Measurements from ENCODE around the gene PCSK1N. TPM values are rescaled to one million over a fixed set of nuclear protein-coding genes. Genes with fewer than 3 reads are reported as not detected.

PCSK1N gene
- total and polyA plus RNA-seq, 2 of the 13 experiments (the other 11 are each of a cell fraction or from before 2014, with no cell fraction given): 4.5 to 14.0 TPM

DNA sequence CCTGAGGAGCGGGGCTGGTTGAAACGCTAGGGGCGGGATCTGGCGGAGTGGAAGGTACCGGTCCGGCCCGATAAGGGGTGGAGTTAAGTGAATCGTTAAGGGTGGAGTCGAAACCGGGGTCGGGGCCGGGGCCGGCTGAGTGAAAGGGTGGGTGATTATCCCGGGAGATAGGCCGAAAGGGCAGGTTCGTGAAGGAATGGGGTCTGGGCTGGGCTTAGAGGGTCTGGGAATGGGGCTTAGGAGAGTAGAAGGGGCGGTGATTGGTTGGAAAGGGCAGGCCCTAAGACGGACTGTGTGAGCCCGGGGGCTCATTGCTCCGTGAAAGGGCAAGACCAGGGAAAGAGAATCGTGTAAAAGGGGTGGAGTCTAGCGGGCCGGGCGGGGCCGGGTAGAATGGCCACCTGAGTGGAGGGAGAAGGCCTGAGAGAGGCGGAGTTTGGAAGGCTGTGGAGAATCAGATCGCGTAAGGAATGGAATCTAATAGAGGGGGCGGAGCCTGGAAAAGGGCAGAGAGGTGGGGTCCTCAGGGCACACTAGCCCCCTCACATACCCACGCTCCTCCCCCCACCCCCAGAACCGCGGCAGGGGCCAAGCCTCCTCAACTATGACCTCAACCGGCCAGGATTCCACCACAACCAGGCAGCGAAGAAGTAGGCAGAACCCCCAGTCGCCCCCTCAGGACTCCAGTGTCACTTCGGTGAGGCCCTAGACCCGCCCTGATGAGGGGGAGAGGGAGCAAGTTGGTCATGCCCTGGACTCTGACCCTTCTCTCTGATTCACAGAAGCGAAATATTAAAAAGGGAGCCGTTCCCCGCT, 33.1 kb downstream of the PCSK1N start (continued):
- TF ChIP-seq, protein P1, sequence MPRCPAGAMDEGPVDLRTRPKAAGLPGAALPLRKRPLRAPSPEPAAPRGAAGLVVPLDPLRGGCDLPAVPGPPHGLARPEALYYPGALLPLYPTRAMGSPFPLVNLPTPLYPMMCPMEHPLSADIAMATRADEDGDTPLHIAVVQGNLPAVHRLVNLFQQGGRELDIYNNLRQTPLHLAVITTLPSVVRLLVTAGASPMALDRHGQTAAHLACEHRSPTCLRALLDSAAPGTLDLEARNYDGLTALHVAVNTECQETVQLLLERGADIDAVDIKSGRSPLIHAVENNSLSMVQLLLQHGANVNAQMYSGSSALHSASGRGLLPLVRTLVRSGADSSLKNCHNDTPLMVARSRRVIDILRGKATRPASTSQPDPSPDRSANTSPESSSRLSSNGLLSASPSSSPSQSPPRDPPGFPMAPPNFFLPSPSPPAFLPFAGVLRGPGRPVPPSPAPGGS (CRISPR knock-in tag; IDR thresholded peaks at IDR 0.05): no peak
- peak; percentile 65; the same call in 1 of the 2 replicates for TF ChIP-seq DMAP1 (CRISPR knock-in tag; IDR thresholded peaks at IDR 0.05)
- TF ChIP-seq MIER2 (CRISPR knock-in tag; IDR thresholded peaks at IDR 0.05): no peak
- TF ChIP-seq, protein P2, sequence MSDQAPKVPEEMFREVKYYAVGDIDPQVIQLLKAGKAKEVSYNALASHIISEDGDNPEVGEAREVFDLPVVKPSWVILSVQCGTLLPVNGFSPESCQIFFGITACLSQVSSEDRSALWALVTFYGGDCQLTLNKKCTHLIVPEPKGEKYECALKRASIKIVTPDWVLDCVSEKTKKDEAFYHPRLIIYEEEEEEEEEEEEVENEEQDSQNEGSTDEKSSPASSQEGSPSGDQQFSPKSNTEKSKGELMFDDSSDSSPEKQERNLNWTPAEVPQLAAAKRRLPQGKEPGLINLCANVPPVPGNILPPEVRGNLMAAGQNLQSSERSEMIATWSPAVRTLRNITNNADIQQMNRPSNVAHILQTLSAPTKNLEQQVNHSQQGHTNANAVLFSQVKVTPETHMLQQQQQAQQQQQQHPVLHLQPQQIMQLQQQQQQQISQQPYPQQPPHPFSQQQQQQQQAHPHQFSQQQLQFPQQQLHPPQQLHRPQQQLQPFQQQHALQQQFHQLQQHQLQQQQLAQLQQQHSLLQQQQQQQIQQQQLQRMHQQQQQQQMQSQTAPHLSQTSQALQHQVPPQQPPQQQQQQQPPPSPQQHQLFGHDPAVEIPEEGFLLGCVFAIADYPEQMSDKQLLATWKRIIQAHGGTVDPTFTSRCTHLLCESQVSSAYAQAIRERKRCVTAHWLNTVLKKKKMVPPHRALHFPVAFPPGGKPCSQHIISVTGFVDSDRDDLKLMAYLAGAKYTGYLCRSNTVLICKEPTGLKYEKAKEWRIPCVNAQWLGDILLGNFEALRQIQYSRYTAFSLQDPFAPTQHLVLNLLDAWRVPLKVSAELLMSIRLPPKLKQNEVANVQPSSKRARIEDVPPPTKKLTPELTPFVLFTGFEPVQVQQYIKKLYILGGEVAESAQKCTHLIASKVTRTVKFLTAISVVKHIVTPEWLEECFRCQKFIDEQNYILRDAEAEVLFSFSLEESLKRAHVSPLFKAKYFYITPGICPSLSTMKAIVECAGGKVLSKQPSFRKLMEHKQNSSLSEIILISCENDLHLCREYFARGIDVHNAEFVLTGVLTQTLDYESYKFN (CRISPR knock-in tag; conservative IDR thresholded peaks at IDR 0.05): 0 out of 2 replicates have a peak, but pooled peaks have one; percentile 26
- TF ChIP-seq POLR2G (IDR thresholded peaks at IDR 0.05; ENCODE audit: low read depth, low read length): peak; percentile 73
- 0 out of 2 replicates have a peak, but pooled peaks have one; percentile 23 for TF ChIP-seq ZNF160 (CRISPR knock-in tag; IDR thresholded peaks at IDR 0.05)
- TF ChIP-seq HNF4G (IDR thresholded peaks at IDR 0.05; ENCODE audit: borderline replicate concordance, low read depth, low read length): peak; percentile 3; the same call in 1 of the 2 replicates
- TF ChIP-seq HNF4G (CRISPR knock-in tag; IDR thresholded peaks at IDR 0.05; ENCODE audit: borderline replicate concordance, low read depth): no peak
- peak; percentile 9; the same call in 1 of the 2 replicates for TF ChIP-seq SAP130 (CRISPR knock-in tag; IDR thresholded peaks at IDR 0.05; ENCODE audit: low read depth)
- TF ChIP-seq PHF8 (CRISPR knock-in tag; IDR thresholded peaks at IDR 0.05): peak; percentile 59
- TF ChIP-seq, protein P3, sequence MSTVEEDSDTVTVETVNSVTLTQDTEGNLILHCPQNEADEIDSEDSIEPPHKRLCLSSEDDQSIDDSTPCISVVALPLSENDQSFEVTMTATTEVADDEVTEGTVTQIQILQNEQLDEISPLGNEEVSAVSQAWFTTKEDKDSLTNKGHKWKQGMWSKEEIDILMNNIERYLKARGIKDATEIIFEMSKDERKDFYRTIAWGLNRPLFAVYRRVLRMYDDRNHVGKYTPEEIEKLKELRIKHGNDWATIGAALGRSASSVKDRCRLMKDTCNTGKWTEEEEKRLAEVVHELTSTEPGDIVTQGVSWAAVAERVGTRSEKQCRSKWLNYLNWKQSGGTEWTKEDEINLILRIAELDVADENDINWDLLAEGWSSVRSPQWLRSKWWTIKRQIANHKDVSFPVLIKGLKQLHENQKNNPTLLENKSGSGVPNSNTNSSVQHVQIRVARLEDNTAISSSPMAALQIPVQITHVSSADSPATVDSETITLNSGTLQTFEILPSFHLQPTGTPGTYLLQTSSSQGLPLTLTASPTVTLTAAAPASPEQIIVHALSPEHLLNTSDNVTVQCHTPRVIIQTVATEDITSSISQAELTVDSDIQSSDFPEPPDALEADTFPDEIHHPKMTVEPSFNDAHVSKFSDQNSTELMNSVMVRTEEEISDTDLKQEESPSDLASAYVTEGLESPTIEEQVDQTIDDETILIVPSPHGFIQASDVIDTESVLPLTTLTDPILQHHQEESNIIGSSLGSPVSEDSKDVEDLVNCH (CRISPR knock-in tag; IDR thresholded peaks at IDR 0.05): no peak
- peak; percentile 68 for TF ChIP-seq ZFX (CRISPR knock-in tag; IDR thresholded peaks at IDR 0.05; ENCODE audit: low read depth)
- TF ChIP-seq HDAC1 (CRISPR knock-in tag; IDR thresholded peaks at IDR 0.05): 0 out of 2 replicates have a peak, but pooled peaks have one; percentile 18
